GM18526 (cell line): Measurements from ENCODE around the gene CHORDC1.

ENCODE experiments used
- POLR2A ChIP-seq: IDR thresholded peaks from 3 replicates; pipeline ENCODE4 v1.6.1; 2011; ENCODE audit not compliant: insufficient read length; ENCODE audit errors: extremely low read depth

CHORDC1 gene

DNA sequence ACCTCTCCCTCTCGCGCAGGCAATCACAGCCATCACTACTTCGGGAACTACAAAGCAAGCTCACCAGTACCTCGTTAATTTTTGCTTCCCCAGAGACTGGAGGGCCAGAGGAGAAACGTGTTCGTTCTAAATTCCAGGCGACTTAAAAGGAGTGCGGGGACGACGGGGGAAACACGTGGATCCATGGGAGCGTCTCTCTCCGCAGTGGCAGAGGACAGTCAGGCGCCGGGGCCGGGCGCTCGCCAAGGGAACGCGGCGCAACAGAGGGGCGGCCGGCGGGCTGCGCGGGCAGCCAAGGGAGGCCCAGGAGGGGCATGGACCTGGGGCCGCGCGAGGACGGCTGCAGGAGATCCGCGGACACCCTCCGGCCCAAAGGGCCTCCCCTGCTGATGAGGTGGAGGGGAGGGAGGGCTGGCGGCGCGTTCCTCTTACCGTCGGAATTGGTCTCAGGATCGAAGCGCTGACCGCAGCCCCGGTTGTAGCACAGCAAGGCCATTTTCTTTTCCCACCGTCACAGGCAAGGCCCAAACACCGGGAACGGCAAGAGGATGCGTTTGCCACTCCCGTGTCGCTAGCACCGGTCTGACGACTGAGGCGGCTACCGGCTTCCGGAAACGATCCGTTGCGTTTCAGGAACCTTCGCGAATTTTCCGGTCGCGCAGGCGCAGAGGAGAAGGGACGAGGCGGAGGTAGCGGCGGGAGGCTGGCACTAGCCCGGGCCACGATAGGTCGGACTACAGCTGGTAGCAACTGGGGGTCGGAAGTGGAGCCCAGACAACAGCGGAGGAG lies at the start of gene CHORDC1:
Gene CHORDC1 (minus strand): TSS at position 591 of the 789 bp plus-strand sequence. CDS start 95 bp downstream, at position 496.
- TF ChIP-seq POLR2A, result peak; percentile 71

DNA sequence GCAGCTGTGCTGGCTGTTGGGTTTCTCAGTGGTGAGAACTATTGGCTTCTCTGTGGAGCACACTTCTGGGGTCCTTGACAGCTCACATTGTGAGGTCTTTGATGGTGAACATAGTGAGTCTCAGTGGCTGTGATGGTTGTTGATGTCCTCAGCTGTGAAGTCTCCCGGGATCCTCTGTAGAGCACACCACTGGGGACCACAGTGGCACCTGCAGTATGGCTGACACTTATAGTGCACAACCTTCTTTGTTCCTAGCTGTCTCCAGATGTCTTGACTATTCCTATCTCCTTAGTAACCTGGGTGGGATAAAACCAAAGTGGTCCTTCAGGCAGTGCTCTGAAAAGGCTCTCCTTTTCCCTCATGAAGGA lies 34.3 kb upstream of the CHORDC1 start:
- no peak for TF ChIP-seq POLR2A

DNA sequence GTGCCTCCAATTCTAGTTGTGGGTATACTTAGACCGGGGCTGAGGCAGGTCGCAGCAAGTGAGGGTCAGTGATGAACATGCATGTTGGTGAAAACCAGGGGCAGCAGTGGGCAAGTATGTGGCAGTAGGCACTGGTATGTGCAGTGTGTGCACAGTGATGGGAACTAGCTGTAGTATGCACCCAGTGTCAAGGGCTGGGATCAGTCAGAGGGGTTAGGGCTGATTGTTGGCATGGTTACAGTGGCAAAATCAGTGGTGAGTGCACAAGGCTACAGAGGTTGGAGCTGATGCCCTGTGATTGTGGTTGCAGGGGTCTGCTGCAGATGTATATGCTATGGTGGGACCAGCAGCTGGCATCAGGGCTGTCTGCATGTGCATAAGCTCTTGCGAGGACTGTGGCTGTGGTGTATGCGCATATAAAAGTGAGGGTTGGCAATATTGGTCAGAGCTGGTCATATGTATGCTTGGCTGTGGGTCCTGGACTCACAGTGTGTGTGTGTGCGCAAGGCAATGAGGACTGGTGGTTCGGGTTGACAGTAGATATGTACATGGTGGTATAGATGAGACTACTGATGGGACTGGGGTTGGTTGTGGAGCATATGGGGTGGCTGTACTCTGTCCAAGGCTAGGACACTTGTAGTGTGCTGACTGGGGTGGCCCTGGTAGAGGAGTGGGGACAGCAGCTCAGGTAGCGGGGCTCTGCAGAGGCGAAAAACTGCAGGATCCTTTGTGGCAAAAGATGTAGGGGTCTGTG lies 33.7 kb upstream of the CHORDC1 start:
- no peak for TF ChIP-seq POLR2A

DNA sequence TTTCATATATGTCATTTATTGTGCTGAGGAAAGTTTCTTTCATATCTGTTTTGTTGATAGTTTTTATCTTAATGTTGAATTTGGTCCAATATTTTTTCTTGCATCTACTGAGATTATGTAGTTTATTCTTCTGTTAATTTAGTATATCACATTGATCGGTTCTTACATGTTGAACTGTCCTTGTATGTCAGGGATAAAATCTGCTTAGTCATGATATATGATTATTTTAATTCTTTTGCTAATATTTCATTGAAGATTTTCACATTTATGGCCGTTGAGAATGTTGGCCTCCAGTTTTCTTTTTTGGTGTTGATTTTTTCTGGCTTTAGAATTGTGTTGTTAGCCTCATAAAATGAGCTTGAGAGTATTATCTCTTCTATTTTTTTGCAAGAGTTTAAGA lies 31.2 kb upstream of the CHORDC1 start:
- TF ChIP-seq POLR2A, result no peak

DNA sequence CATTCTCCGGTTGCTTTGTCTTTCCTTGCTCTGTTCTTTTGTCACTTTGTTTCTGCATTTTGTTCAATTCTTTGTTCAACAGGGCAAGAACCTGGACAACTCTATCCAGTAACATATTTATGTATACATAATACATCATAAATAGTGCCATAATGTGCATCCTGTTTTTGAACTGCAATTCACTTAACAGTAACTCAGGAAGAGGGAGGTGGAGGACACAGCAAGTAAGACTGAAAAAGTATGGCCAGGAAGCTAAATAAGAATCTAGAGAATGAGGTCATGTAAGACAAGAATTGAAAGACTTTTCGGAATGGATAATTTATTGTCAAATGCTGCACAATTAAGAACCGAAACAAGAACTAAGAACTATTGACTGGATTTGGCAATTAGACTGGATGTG lies 29.2 kb upstream of the CHORDC1 start:
- TF ChIP-seq POLR2A, result no peak

DNA sequence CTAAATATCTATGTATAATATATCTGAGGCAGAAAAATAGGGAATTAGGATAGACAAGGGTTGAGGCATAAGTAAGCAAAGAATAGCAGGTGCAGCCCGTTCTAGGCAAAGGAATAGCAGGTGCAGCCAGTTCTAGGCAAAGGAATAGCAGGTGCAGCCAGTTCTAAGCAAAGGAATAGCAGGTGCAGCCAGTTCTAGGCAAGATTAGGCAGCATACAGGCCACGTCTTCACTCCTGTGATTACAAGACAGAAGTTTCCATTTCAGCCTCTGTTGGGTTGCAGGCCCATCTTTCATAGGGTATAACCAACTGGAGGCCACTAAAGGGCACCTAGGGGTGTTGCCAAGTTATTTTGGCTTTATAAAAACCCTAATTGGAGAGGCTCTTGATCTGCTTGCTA lies 28.8 kb upstream of the CHORDC1 start:
- no peak for TF ChIP-seq POLR2A

DNA sequence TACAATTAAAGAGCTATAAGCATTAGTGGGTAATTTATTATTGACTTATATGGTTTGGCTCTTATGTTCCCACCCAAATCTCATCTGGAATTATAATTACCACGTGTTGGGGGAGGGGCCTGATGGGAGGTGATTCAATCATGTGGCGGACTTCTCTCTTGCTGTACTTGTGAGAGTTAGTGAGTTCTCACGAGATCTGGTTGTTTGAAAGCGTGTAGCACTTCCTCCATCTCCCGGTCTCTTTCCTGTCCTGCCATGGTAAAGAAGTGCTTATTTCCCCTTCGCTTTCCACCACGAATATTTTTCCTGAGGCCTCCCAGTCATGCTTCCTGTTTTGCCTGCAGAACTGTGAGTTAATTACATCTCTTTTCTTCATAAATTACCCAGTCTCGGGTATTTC lies 28.1 kb upstream of the CHORDC1 start:
- no peak for TF ChIP-seq POLR2A

DNA sequence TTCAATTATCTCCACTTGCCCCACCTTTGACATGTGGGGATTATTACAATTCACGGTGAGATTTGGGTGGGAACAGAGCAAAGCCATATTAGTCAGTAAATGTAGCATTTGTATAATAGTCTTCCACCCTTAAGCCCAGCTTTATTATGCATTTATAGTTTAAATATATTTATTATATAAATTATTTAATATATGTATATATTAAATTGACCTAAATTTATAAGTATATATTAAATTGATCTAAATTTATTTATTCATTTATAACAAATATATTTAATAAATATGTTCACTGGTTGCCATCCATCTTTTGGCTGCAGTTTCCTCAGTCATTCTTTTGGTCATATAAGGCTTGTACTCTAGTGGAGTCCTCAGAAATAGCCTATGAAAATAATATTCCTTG lies 23.6 kb upstream of the CHORDC1 start:
- no peak for TF ChIP-seq POLR2A

DNA sequence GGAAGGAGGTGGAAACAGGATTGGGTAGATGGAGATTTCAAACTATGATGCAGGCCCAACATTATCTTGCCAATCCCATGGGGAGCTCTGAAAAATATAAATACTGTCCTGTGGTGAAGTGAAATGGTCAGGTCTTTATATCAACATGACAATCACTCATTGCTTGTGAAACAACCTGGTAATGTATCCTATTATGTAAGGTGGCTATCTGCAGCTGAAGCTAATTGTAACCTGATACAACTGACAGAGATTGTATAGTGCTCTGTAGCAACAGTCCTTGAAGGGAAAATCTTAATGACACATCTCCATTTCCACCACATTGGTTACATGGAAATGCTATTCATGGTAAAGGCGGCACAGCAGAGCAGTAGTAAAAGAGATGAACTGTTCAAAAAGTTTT lies 20.7 kb upstream of the CHORDC1 start:
- no peak for TF ChIP-seq POLR2A

DNA sequence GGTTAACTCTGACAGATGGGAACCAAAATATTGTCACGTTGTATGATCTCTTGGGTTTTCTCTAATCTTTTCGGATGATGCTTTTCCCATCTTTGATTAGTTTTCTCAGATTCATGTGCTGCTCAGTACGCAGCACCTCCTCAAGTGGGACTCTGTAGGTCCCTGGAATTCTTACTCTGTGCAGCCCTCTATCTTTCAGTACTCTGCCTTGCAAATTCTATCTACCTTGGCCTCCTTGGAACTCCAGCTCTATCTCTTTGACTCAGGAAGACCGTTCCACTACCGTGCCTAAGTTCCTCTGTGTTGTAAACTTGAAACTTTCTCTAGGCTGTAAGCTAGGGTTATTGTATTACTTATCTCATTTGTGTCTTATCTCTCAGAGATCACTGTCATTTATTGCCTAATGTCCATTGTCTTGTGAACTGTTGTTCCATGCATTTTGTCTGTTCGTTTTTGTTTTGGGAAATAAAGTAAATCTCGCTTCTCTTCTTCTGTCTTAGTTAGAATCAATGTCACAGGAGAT lies 20.1 kb upstream of the CHORDC1 start:
- TF ChIP-seq POLR2A, result no peak

DNA sequence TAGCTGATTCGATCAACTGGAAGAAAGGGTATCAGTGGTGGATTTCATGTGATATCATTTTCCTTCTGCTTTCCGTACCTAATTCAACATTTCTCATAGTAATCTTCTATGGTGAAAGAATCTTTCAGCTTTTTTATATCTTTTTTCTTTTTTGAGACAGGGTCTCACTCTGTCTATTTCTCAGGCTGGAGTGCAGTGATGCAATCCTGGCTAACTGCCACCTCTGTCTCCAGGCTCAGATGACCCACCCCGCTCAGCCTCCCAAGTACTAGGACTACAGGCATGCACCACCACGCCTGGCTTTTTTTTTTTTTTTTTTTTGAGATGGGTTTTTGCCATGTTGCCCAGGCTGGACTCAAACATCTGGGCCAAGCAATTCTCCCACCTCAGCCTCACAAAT lies 18.6 kb upstream of the CHORDC1 start:
- no peak for TF ChIP-seq POLR2A

DNA sequence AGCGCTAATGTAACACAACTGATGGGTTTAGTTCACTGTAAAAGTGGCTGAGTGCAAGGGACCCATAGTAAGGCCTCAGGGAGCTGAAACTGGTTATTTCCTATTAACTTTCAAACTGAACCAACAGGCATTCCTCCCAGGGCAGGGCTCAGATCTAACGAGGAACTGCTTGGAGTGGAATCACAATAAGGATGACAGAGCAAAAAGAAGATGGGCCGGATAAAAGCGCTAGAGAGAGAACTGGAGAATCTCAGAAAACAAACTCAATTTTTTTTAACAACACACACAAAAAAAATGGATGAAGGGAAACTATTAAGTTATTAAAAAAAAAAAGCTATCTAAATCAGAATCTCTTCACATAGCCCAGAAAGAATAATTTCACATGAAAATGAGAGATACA lies 14.2 kb upstream of the CHORDC1 start:
- no peak for TF ChIP-seq POLR2A

DNA sequence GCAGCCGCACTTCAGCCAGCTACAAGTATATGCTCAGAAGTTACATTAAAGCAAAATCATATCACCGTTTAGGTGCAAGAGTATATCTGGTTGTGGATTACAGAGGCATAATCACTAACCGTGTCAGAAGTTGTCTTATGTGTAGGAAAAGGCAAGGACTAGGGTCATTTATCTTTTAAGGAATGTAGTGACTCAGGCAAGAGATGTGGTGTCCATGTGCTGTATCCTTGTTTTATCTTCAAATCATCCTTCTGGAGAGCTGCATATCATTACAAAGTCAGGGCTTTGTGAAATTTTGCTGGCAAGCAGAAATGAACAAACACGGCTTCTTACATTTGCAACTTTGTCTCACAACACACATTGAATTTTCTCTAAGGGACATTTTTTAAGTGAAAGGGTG lies 12.7 kb upstream of the CHORDC1 start:
- TF ChIP-seq POLR2A, result no peak

DNA sequence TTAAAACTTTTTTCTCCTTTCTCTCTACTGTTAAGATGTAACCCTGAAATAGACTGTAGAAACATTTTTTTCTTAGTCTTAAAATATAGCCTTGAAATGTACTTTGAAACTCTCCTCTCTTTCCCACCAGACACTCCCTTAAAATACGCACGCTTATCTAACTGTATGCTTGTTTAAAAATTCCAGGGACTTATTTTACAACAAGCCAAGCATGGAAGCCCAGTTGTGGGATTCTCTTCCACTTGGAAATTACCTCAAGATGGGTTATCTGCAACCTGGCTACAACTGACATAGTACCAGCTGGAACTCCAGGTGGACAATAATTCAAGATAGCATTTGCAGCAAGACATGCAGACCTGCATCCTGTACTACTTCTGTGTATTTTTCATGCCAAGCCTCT lies 12.1 kb upstream of the CHORDC1 start:
- no peak for TF ChIP-seq POLR2A

DNA sequence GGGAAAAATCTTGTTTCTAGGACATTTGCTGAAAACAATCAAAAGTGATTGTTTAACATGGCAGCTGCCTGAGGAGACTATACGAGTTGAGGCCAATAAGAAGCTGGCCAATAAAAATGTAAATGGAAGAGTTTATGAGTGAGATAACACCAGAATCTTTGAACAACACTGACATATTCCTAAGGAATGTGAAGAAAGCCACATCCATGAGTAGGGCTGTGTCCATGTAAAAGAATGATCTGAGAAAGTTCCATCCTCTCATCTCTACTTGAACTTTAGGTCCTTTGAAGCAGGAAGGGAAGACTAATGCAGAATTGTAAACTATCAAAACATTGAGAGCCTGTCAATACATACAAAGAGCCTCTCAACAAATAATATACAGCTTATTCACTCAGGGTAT lies 6.9 kb upstream of the CHORDC1 start:
- TF ChIP-seq POLR2A, result no peak

DNA sequence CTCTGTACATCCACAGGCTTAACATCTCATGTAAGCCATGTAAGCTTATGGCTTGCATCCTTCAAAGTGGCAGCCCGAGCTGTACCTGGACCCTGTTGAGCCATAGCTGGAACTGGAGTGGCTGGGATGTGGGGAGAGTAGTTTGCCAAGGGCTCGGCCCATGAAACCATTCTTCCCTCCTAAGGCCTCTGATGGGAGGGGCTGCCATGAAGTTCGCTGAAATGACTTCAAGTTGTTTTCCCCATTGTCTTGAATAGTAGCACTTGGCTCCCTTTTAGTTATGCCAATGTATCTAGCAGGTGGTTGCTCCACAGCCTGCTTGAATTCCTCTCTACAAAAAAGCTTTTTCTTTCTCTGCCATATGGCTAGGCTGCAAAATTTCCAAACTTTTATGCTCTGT lies 5.2 kb upstream of the CHORDC1 start:
- no peak for TF ChIP-seq POLR2A
